ENCODE measurements around the gene MAP4K3.

GRCh38 chr2:39311469-39311868, 125.6 kb downstream of the MAP4K3 start:
- TF ChIP-seq CTCF (IDR thresholded peaks at IDR 0.05) (no peak), POLR2A (IDR thresholded peaks at IDR 0.05) (no peak)

Data from heart left ventricle (tissue), 13 donors.